Activated T-helper 1 cell treated with anti-CD3 and anti-CD28 coated beads, Interleukin-2, amount 50 U/mL, for 16 hours (primary cell): ENCODE measurements around the gene POLR1H.
A peak's percentile ranks its signal among the peaks of the same experiment; 100 is the strongest.

ENCODE experiments used
- DNase-seq, 2 donors: peaks; one replicate each; pipeline ENCODE4 v3.0.0-alpha.2; 2020; ENCODE audit warnings: low read depth in 1 of 2, low spot score in 1 of 2

The POLR1H gene

GRCh38 chr6:30093951-30094661 is 33.0 kb downstream of the POLR1H start:
- DNase-seq = no peak

GRCh38 chr6:30096829-30097228 is 35.8 kb downstream of the POLR1H start:
- no peak for DNase-seq

GRCh38 chr6:30097902-30098768 is 37.1 kb downstream of the POLR1H start:
- DNase-seq = no peak

DNA sequence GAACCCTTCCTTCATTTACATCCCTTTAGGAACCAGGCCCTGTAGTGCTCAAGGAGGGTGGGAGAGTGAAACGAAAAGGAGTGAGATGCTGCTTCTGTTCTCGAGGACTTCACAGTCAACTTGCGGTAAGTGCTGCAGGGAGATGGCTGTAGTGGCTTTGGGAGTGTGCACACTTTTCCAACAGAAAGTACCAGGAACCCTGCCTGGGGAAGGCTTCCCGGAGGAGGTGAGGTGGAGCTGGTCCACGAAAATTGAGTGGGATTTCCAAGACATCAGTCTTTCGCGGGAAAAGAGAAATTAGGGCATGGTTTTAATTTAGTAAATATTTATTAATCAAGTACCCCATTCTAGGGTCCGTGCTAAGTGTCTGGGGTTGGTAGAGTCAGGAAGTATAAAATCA is 39.1 kb downstream of the POLR1H start:
- DNase-seq = no peak

- DNase-seq = peak in 1 of 2 donors; percentile 4
Measured at GRCh38 chr6:30100585-30101443, 39.7 kb downstream of the POLR1H start.

- DNase-seq = peak; percentile 22 to 57
Measured at GRCh38 chr6:30101444-30102413, 40.7 kb downstream of the POLR1H start.

GRCh38 chr6:30102414-30102969 is 41.4 kb downstream of the POLR1H start:
- no peak for DNase-seq

GRCh38 chr6:30102970-30103871 is 42.2 kb downstream of the POLR1H start:
- DNase-seq = peak; percentile 66 to 68

- no peak for DNase-seq
Measured at GRCh38 chr6:30103872-30104179, 42.8 kb downstream of the POLR1H start.

DNA sequence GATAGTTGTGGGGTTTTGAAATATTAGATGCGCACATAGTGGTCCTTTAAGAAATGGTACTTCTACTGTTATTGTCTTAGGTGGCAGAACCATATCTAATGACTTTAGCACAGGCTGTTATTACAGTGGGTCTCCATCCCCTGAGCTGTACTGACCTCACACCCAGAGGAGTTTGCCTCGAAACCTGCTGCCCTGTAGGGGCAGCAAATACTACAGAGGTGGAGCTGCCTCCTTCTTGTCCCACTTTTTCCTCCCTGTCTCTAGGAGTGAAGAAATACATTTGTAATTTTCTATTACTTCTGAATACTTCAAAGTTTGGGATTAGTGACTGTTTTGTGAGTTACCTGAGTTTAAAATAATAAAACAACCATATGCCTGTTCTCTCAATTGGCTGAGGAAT is 43.6 kb downstream of the POLR1H start:
- no peak for DNase-seq

DNA sequence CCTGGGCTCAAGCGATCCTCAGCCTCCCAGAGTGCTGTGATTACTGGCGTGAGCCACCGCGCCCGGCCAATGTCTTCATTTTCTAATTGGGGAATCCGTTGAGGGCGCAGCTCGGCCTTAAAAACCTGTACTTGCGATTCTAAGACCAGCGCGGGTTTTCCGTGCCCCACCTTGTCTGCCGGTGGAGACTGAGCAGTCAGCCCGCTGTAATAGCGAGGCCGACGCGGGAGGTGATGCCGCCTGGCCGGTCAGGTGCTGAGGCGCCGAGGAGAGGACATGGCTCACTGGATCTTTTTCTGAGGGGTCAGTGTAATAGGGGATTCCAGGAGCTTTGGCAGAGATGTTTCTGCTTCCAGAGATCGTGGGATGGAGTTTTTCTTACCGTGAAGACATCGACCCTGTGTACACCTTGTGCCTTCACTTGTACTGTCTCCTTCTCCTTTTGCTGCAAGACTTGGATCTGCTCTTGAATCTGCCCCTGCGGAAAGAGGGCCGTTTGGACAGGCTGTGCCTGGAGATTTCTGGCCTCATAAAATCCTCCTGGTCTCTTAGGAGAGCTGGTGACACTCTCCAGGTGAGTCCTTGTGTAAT is 50.3 kb downstream of the POLR1H start:
- DNase-seq = no peak

DNA sequence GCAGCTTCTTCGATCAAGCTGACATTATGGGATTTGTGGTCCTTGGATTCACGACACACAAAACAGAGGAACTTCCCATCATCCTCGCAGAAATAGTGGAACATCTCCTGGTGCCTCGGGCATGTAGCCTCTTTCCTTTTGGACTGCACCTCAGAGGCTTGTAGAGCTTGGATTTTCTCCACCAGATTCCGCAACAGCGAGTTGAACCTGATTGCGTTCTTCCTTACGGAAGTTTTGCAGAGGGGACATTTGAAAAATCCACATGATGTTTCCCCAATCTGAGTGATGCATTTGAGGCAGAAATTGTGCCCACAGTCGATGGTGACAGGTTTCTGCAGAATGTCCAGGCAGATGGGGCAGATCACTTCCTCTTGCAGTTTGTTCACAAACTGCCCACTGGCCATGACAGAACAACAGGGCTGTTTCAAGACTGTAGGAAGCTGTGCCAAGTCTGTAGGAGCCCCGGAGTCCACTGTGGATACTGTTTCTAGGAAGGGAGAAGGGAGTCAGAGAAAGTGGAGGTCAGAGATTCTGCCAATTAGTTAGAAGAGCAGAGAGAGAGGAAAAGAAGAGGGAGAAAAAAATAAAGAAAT is 51.4 kb downstream of the POLR1H start:
- no peak for DNase-seq

- no peak for DNase-seq
Measured at GRCh38 chr6:30113003-30113759, 52.1 kb downstream of the POLR1H start, which contains the start of gene TRIM31. Gene TRIM31 (minus strand): TSS chr6:30113090. CDS start chr6:30112805, 285 bp downstream.

- DNase-seq = no peak
Measured at GRCh38 chr6:30113841-30114240, 52.8 kb downstream of the POLR1H start.
